Astrocyte (in vitro differentiated cells and primary cell): Measurements from ENCODE around the gene ATG7. TPM values are rescaled to one million over a fixed set of nuclear protein-coding genes. Genes with fewer than 3 reads are reported as not detected.

Experiments
- DNase-seq: peaks from one replicate; pipeline ENCODE4 v3.0.0-alpha.2; 2010; ENCODE audit warnings: low read depth
- FAIRE-seq: peaks from 2 replicates; lab custom pipeline; 2011; peaks lifted over from hg19 to GRCh38; lab: Jason Lieb, UNC
- H2AFZ ChIP-seq: 2 replicates; pipeline ENCODE4 v1.6.0; 2012; ENCODE audit warnings: low read depth, low read length, inconsistent platforms
- H3K27ac ChIP-seq: 2 replicates; pipeline ENCODE4 v1.5.1; 2011; ENCODE audit warnings: low read depth, low read length, inconsistent platforms
- H3K27me3 ChIP-seq: 2 replicates; pipeline ENCODE4 v1.6.0; 2011; ENCODE audit warnings: low read length, inconsistent platforms; ENCODE audit not compliant: insufficient read depth
- H3K36me3 ChIP-seq: 2 replicates; pipeline ENCODE4 v1.5.1; 2011; ENCODE audit warnings: low read length, inconsistent platforms; ENCODE audit not compliant: insufficient read depth
- H3K4me1 ChIP-seq: 2 replicates; pipeline ENCODE4 v1.5.1; 2011; ENCODE audit warnings: low read length, inconsistent platforms; ENCODE audit not compliant: insufficient read depth
- H3K4me2 ChIP-seq: 2 replicates; pipeline ENCODE4 v1.6.0; 2012; ENCODE audit warnings: low read length, inconsistent platforms
- H3K4me3 ChIP-seq: 2 replicates; pipeline ENCODE4 v1.5.1; 2011; ENCODE audit warnings: low read depth, mild to moderate bottlenecking, low read length, inconsistent platforms; ENCODE audit not compliant: insufficient read depth
- H3K79me2 ChIP-seq: 2 replicates; pipeline ENCODE4 v1.6.0; 2012; ENCODE audit warnings: mild to moderate bottlenecking, low read length, inconsistent platforms; ENCODE audit not compliant: insufficient read depth
- H3K9ac ChIP-seq: 2 replicates; pipeline ENCODE4 v1.6.0; 2012; ENCODE audit warnings: mild to moderate bottlenecking, low read length, inconsistent platforms
- H3K9me3 ChIP-seq: 2 replicates; pipeline ENCODE4 v1.5.1; 2012; ENCODE audit warnings: low read depth, mild to moderate bottlenecking, low read length, inconsistent platforms; ENCODE audit not compliant: insufficient read depth
- H4K20me1 ChIP-seq: 2 replicates; pipeline ENCODE4 v1.6.0; 2012; ENCODE audit warnings: low read length, inconsistent platforms; ENCODE audit not compliant: insufficient read depth
- H3K27ac Mint-ChIP-seq: one replicate; pipeline ENCODE4 v1.8.0; 2021; ENCODE audit warnings: mild to moderate bottlenecking, mixed read lengths; ENCODE audit not compliant: unreplicated experiment
- H3K27me3 Mint-ChIP-seq: one replicate; pipeline ENCODE4 v1.8.0; 2021; ENCODE audit warnings: low read depth, mixed read lengths; ENCODE audit not compliant: unreplicated experiment
- H3K36me3 Mint-ChIP-seq: one replicate; pipeline ENCODE4 v1.8.0; 2021; ENCODE audit warnings: low read depth, mixed read lengths; ENCODE audit not compliant: unreplicated experiment
- H3K4me1 Mint-ChIP-seq: one replicate; pipeline ENCODE4 v1.8.0; 2021; ENCODE audit warnings: low read depth, mixed read lengths; ENCODE audit not compliant: unreplicated experiment
- H3K4me3 Mint-ChIP-seq: one replicate; pipeline ENCODE4 v1.8.0; 2021; ENCODE audit warnings: mild to moderate bottlenecking, moderate library complexity, mixed read lengths; ENCODE audit not compliant: unreplicated experiment
- H3K9me3 Mint-ChIP-seq: one replicate; pipeline ENCODE4 v1.8.0; 2021; ENCODE audit warnings: mild to moderate bottlenecking, mixed read lengths; ENCODE audit not compliant: unreplicated experiment
- EZH2 ChIP-seq: IDR thresholded peaks from 2 replicates; pipeline ENCODE4 v1.6.1; 2012; ENCODE audit warnings: mild to moderate bottlenecking, low read length, inconsistent platforms; ENCODE audit not compliant: insufficient read depth
- total RNA-seq: library from RNA; stranded (reverse); gene quantifications from 2 replicates; pipeline ENCODE4 v1.2.1, GENCODE V29; 2021
- TF ChIP-seq, protein P1 (sequence below): IDR thresholded peaks from 2 replicates; pipeline ENCODE4 v1.5.1; 2011; ENCODE audit warnings: low read depth, mild to moderate bottlenecking, inconsistent platforms, low read length, moderate library complexity; ENCODE audit not compliant: insufficient read depth

Gene ATG7
- total RNA-seq, 1 donor from 2014 or later: 29.5 TPM

DNA sequence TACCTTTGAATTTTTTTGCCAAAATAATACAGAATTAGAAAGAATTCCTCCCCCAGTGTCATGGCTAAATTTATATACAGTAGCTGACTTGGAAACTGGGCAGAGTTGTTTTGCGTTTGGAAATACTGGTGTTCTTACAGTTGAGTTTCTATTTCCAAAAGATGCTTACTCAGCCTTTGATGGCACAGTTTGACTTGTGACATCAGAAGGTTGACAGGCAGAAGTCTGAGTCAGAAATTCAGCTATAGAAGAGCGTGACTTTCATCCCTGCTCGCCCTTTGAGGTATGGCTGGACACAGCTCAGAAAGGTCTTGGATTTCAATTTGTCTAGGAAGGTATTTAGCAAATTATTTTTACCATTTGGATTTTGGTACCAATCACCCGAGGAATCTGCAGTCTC lies 195.7 kb downstream of the ATG7 start:
- Mint-ChIP-seq H3K27me3 (no peaks in the 10 kb centered on the region), H3K9me3 (no peaks in the 10 kb centered on the region), H3K4me1 (peaks cover 20% of the 10 kb centered on the region), H3K4me3 (no peak overlapping the region), H3K27ac (no peak overlapping the region), H3K36me3 (peaks cover 9% of the 10 kb centered on the region)
- Histone ChIP-seq H3K27ac (no peak overlapping the region), H3K4me2 (no peak overlapping the region), H3K9ac (no peak overlapping the region), H3K36me3 (peaks cover 7% of the 10 kb centered on the region), H3K9me3 (no peaks in the 10 kb centered on the region), H3K4me1 (peaks cover 11% of the 10 kb centered on the region), H3K4me3 (no peak overlapping the region), H3K79me2 (no peaks in the 10 kb centered on the region), H4K20me1 (no peaks in the 10 kb centered on the region), H2AFZ (no peak overlapping the region), H3K27me3 (no peaks in the 10 kb centered on the region)
- TF ChIP-seq, protein P1, sequence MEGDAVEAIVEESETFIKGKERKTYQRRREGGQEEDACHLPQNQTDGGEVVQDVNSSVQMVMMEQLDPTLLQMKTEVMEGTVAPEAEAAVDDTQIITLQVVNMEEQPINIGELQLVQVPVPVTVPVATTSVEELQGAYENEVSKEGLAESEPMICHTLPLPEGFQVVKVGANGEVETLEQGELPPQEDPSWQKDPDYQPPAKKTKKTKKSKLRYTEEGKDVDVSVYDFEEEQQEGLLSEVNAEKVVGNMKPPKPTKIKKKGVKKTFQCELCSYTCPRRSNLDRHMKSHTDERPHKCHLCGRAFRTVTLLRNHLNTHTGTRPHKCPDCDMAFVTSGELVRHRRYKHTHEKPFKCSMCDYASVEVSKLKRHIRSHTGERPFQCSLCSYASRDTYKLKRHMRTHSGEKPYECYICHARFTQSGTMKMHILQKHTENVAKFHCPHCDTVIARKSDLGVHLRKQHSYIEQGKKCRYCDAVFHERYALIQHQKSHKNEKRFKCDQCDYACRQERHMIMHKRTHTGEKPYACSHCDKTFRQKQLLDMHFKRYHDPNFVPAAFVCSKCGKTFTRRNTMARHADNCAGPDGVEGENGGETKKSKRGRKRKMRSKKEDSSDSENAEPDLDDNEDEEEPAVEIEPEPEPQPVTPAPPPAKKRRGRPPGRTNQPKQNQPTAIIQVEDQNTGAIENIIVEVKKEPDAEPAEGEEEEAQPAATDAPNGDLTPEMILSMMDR: no peak
- no peak for TF ChIP-seq EZH2
- DNase-seq (no peak), FAIRE-seq (no peak)

DNA sequence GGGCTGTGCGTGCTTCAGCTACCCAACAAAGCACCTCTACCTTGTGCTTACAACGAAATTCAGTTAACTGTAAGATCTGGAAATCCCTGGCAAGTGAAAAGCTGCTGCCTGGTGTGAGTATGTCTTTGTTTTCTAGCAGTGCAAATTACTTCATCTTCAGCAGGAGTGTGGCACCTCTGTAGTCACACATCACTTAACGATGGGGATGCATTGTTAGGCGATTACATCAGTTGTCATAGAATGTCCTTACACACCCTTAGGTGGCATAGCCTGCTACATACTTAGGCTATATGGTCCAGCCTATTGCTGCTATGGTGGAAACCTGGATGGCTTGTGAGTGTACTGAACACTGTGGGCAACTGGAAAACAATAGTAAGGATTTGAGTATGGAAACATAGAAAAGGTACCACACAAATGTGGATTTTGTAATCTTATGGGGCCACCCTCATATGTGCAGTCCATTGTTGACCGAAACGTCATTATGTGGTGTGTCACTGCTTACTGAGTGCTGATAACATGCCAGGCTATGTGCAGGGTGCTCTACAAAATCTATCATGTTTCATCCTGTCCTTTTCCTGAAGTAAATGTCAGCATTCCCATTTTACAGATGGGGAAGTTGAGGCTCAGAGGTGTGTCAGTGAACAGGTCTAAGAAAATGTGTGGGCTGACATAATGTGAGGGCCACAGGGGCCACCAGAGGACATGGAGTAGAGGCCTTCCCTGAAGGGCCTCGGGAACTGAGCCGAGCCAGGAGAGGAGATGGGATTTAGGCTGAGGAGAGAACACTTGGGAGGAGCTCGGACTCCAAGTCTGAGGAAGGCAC lies 198.0 kb downstream of the ATG7 start:
- Histone ChIP-seq H3K27ac (no peak overlapping the region), H3K4me2 (no peak overlapping the region), H2AFZ (no peak overlapping the region), H3K4me1 (peaks cover 11% of the 10 kb centered on the region), H3K9me3 (no peaks in the 10 kb centered on the region), H3K9ac (no peak overlapping the region), H3K79me2 (no peaks in the 10 kb centered on the region), H3K36me3 (peaks cover 7% of the 10 kb centered on the region), H3K4me3 (no peak overlapping the region), H3K27me3 (no peaks in the 10 kb centered on the region), H4K20me1 (no peaks in the 10 kb centered on the region)
- FAIRE-seq (no peak), DNase-seq (no peak)
- Mint-ChIP-seq H3K36me3 (peaks cover 8% of the 10 kb centered on the region), H3K9me3 (no peaks in the 10 kb centered on the region), H3K27me3 (no peaks in the 10 kb centered on the region), H3K27ac (no peak overlapping the region), H3K4me1 (peaks cover 11% of the 10 kb centered on the region), H3K4me3 (no peak overlapping the region)
- TF ChIP-seq EZH2: no peak
- TF ChIP-seq, protein P1: no peak

DNA sequence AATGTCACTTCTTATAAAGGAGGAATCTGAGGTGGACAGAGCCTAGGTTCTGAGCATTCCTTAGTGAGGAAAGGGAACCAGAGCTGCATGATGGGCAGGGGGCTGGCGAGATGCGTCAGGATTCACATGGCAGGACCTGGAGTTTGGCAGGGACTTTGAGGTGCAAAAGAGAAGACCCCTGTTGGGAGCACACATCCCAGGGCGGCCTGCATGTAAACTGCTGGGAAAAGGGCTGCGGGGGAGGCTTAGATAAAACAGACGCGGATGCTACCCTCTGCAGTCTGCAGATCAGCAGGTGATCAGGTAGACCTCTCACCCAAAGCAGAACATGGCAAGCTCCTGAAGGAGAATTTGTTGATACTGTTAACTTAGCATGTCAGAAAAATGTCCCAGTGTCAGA lies 203.1 kb downstream of the ATG7 start:
- FAIRE-seq (no peak), DNase-seq (no peak)
- Histone ChIP-seq H3K4me3 (no peak overlapping the region), H3K27me3 (no peaks in the 10 kb centered on the region), H2AFZ (no peak overlapping the region), H3K79me2 (no peaks in the 10 kb centered on the region), H3K36me3 (no peaks in the 10 kb centered on the region), H3K9ac (no peak overlapping the region), H4K20me1 (no peaks in the 10 kb centered on the region), H3K4me1 (peaks cover 35% of the 10 kb centered on the region), H3K9me3 (no peaks in the 10 kb centered on the region), H3K4me2 (no peak overlapping the region), H3K27ac (no peak overlapping the region)
- TF ChIP-seq, protein P1: no peak
- TF ChIP-seq EZH2: no peak
- Mint-ChIP-seq H3K36me3 (peaks cover 1% of the 10 kb centered on the region), H3K9me3 (no peaks in the 10 kb centered on the region), H3K4me3 (no peak overlapping the region), H3K4me1 (peaks cover 32% of the 10 kb centered on the region), H3K27ac (no peak overlapping the region), H3K27me3 (no peaks in the 10 kb centered on the region)
